Natural killer cell (primary cell): ENCODE results near the gene GAS6. TPM values are rescaled to one million over a fixed set of nuclear protein-coding genes. Genes with fewer than 3 reads are reported as not detected.

Experiments used
- ATAC-seq, 3 donors: fragments of 150-1000 bp in 2 of 3; fragments of 200-7000 bp in 1 of 3; cut with Tn5 transposase; 1 replicate in 1 of 3; 2 replicates in 2 of 3; pipeline ENCODE4 v1.10.0; 2021; ENCODE audit warnings: mild to moderate bottlenecking in 2 of 3, moderate library complexity in 2 of 3
- DNase-seq, 2 donors: peaks; one replicate each; pipeline versions ENCODE4 v3.0.0 to v3.0.0-alpha.2; 2013 to 2021; ENCODE audit warnings: mixed read lengths in 1 of 2
- H3K27ac ChIP-seq: one replicate; pipeline ENCODE4 v1.5.1; 2013; ENCODE audit warnings: mild to moderate bottlenecking, low read length
- H3K27me3 ChIP-seq: one replicate; pipeline ENCODE4 v1.6.1; 2013; ENCODE audit warnings: low read length; ENCODE audit not compliant: control insufficient read depth, insufficient read depth
- H3K36me3 ChIP-seq: one replicate; pipeline ENCODE4 v1.6.1; 2013; ENCODE audit warnings: low read length; ENCODE audit not compliant: control insufficient read depth, insufficient read depth
- H3K4me1 ChIP-seq: one replicate; pipeline ENCODE4 v1.6.1; 2013; ENCODE audit warnings: low read length; ENCODE audit not compliant: control insufficient read depth, insufficient read depth
- H3K4me3 ChIP-seq: one replicate; pipeline ENCODE4 v1.5.1; 2013; ENCODE audit warnings: low read length
- H3K9me3 ChIP-seq: one replicate; pipeline ENCODE4 v1.6.1; 2013; ENCODE audit warnings: low read length; ENCODE audit not compliant: control insufficient read depth, insufficient read depth
- H3K27ac Mint-ChIP-seq, 2 donors: one replicate each; pipeline ENCODE4 v1.8.0; 2022; ENCODE audit warnings: mild to moderate bottlenecking in 2 of 2, mixed read lengths in 2 of 2, moderate library complexity in 1 of 2
- H3K27me3 Mint-ChIP-seq, 2 donors: one replicate each; pipeline ENCODE4 v1.8.0; 2022; ENCODE audit warnings: low read depth in 2 of 2, mixed read lengths in 2 of 2
- H3K36me3 Mint-ChIP-seq: one replicate; pipeline ENCODE4 v1.8.0; 2022; ENCODE audit warnings: mixed read lengths
- H3K4me1 Mint-ChIP-seq, 2 donors: one replicate each; pipeline ENCODE4 v1.8.0; 2022; ENCODE audit warnings: mixed read lengths in 2 of 2
- H3K4me3 Mint-ChIP-seq: one replicate; pipeline ENCODE4 v1.8.0; 2022; ENCODE audit warnings: mild to moderate bottlenecking, moderate library complexity, mixed read lengths
- H3K9me3 Mint-ChIP-seq, 2 donors: one replicate each; pipeline ENCODE4 v1.8.0; 2022; ENCODE audit warnings: mixed read lengths in 2 of 2
- WGBS: methylation state at CpG from one replicate; pipeline ENCODE4 v1.1.7; 2013; ENCODE audit warnings: missing lambda C conversion rate; ENCODE audit not compliant: insufficient coverage; 5-methylcytosine and 5-hydroxymethylcytosine counted together
- intact Hi-C: fragments of 100-400 bp; cut with micrococcal nuclease; formaldehyde crosslinking; loops from one replicate; pipeline ENCODE4 v1.14.2; 2022
- total RNA-seq, 4 donors: library from RNA; stranded (reverse); fragments of 120-200 nt in 1 of 4; gene quantifications; one replicate each; pipeline versions ENCODE4 v1.2.3 to v1.2.4, GENCODE V29; 2013 to 2022
- TF ChIP-seq, protein P1 (sequence below): fragments of 200-600 bp; IDR thresholded peaks from one replicate; pipeline ENCODE4 v1.8.0; 2022; ENCODE audit warnings: antibody characterized with exemption

The GAS6 gene
- total RNA-seq, 3 donors from 2014 or later (not counting 1 experiment from before 2014, with no cell fraction given): 0.40 to 1.4 (median 0.41) TPM

DNA sequence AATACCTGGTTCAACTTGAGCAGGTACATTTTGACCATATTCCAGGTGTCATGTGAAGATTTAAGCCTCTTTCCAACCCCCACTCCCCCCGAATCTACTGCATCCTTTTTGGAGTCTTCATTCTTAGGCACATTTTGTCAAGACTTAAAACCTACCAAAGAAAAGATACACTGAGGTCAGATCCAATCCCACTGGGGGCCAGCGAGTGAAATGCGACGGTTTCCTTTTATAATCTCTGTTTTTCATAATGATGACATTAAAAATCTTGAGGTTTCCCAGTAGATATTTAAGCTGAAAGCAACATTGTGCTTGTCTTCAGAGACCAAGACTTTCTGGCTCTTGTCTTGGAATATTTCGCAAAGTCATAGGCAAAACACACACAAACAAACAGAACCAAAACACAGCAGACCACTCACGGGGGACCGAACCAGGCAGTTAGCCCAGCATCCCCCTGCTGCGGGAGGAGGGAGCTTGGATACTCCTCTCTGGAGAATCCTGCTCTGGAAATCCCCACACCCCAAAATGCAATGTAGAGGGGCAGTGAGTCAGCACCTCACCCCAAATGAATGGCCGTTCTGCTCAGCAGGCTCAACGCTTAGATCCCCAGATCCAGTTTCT lies 506 bp upstream of the GAS6 start:
- peaks cover 5 to 16% of the 10 kb centered on the region in 2 donors for H3K4me1 Mint-ChIP-seq
- no peaks in the 10 kb centered on the region for H3K9me3 Mint-ChIP-seq
- no peak for ATAC-seq
- peak in 1 of 2 donors; percentile 7 for DNase-seq
- H3K36me3 Mint-ChIP-seq: no peaks in the 10 kb centered on the region
- peak overlapping the region; percentile 70 for H3K4me3 Mint-ChIP-seq
- peaks cover 49% of the 10 kb centered on the region in 2 donors for H3K27me3 Mint-ChIP-seq
- intact Hi-C loops: no loop called here
- peaks cover 26% of the 10 kb centered on the region for H3K27me3 ChIP-seq
- H3K27ac Mint-ChIP-seq: no peak overlapping the region
- TF ChIP-seq, protein P1, sequence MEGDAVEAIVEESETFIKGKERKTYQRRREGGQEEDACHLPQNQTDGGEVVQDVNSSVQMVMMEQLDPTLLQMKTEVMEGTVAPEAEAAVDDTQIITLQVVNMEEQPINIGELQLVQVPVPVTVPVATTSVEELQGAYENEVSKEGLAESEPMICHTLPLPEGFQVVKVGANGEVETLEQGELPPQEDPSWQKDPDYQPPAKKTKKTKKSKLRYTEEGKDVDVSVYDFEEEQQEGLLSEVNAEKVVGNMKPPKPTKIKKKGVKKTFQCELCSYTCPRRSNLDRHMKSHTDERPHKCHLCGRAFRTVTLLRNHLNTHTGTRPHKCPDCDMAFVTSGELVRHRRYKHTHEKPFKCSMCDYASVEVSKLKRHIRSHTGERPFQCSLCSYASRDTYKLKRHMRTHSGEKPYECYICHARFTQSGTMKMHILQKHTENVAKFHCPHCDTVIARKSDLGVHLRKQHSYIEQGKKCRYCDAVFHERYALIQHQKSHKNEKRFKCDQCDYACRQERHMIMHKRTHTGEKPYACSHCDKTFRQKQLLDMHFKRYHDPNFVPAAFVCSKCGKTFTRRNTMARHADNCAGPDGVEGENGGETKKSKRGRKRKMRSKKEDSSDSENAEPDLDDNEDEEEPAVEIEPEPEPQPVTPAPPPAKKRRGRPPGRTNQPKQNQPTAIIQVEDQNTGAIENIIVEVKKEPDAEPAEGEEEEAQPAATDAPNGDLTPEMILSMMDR: no peak
- no peak overlapping the region for H3K27ac ChIP-seq
- H3K4me1 ChIP-seq: peaks cover 20% of the 10 kb centered on the region
- 22% methylated on average over 10 of the region's 10 CpGs for WGBS
- H3K9me3 ChIP-seq: no peaks in the 10 kb centered on the region
- no peak overlapping the region for H3K4me3 ChIP-seq
- H3K36me3 ChIP-seq: no peaks in the 10 kb centered on the region

DNA sequence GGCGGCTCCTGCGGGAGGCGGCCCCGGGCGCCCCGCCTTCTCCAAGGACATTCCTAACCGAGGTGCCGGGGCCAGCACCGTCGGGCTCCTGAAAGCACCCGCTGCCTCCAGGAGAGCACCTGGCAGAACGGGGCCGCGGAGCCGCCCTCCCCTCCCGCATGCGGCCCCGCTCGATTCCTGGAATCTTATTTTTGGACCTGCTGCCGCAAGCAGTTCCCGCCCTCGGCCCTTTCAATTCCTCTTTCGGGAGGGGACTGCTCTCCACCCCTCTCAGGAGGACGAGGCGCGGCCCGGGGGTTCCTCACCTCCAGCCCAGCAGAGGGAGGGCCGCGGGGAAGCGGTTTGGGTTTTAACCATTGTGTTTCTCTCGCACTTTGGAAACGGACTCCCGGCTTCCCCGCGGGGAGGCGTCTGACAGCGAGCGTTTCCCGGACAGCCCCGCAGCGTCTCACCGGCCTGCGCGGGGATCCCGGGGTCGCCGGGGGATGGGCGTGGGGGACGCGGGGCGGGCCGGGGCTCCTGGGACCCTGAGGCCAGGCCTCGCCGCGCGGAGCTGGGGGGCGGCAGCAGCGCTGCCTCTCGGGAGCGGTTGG lies 849 bp downstream of the GAS6 start:
- Histone ChIP-seq H3K27ac (no peak overlapping the region), H3K4me1 (peaks cover 20% of the 10 kb centered on the region), H3K9me3 (no peaks in the 10 kb centered on the region), H3K27me3 (peaks cover 23% of the 10 kb centered on the region), H3K36me3 (no peaks in the 10 kb centered on the region), H3K4me3 (no peak overlapping the region)
- H3K4me1 Mint-ChIP-seq: peaks cover 5 to 16% of the 10 kb centered on the region in 2 donors
- DNase-seq (peak in 1 of 2 donors; percentile 15), ATAC-seq (peak in 1 of 3 donors; percentile 32)
- TF ChIP-seq, protein P1: no peak
- H3K27me3 Mint-ChIP-seq: peaks cover 37 to 43% of the 10 kb centered on the region in 2 donors
- WGBS: 5% methylated on average over 60 of the region's 60 CpGs
- H3K36me3 Mint-ChIP-seq: no peaks in the 10 kb centered on the region
- H3K9me3 Mint-ChIP-seq: no peaks in the 10 kb centered on the region
- intact Hi-C loops: no loop called here
- peak overlapping the region; percentile 37 for H3K4me3 Mint-ChIP-seq
- no peak overlapping the region for H3K27ac Mint-ChIP-seq

DNA sequence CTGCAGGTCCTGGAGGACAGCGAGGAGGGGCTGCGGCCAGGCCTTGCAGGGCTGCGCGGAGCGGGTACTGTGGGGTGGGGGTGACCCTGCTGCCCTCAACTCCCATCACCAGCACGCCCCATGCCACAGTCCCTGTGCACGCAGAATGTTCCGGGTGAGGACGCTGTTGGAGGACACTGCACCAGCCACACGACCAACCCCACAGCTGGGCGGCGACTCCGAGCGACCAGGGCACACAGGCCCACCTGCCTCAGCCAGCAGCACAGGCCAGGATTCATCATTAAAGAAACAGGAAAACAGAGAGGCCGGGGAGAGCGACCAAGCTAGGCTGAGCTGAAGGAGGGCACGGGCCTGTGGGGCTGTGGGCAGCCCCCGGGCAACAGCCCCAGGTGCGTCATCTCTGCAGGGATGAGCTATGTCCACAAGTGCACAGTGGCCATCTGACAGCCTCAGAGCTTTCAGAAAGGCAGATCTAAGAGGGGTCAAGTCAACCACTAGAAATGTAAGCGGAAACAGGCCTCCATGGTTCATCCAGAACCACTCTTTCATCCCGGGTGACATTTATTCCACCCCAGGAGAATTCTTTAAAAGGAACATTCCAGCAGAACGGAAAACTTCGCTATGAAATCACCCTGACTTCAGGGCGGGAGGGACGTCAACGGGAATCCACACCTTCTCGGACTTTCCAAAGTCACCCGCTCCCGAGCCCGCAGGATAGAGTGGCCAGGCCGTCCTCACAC lies 1.5 kb downstream of the GAS6 start:
- H3K27ac Mint-ChIP-seq: no peak overlapping the region
- WGBS: 76% methylated on average over 31 of the region's 31 CpGs
- peaks cover 20% of the 10 kb centered on the region for H3K4me1 ChIP-seq
- H3K4me3 Mint-ChIP-seq: peak overlapping the region; percentile 68
- intact Hi-C loops: no loop called here
- peaks cover 5 to 16% of the 10 kb centered on the region in 2 donors for H3K4me1 Mint-ChIP-seq
- peak in 1 of 2 donors; percentile 13 for DNase-seq
- ATAC-seq: no peak
- peaks cover 31 to 39% of the 10 kb centered on the region in 2 donors for H3K27me3 Mint-ChIP-seq
- no peaks in the 10 kb centered on the region for H3K36me3 ChIP-seq
- no peaks in the 10 kb centered on the region for H3K9me3 Mint-ChIP-seq
- H3K27ac ChIP-seq: no peak overlapping the region
- no peaks in the 10 kb centered on the region for H3K9me3 ChIP-seq
- H3K27me3 ChIP-seq: peaks cover 23% of the 10 kb centered on the region
- H3K36me3 Mint-ChIP-seq: no peaks in the 10 kb centered on the region
- TF ChIP-seq, protein P1: no peak
- H3K4me3 ChIP-seq: no peak overlapping the region
